GM18520 (cell line): ENCODE results near the gene UBE2M.
"Not testable (repeated sequence)": the region's sequence is repeated elsewhere in the genome, so short reads cannot be mapped to it uniquely, and the experiment has no call there.

Experiments
- ATAC-seq: cut with Tn5 transposase; IDR thresholded peaks from one replicate; pipeline ENCODE4 v1.9.1; 2021; ENCODE audit not compliant: unreplicated experiment

UBE2M gene

GRCh38 chr19:58558066-58558622 lies at the start of gene UBE2M:
UBE2M (minus strand) TSS chr19:58558611; CDS start chr19:58558381, 230 bp downstream.
- no peak for ATAC-seq

GRCh38 chr19:58607213-58607612 lies 48.8 kb upstream of the UBE2M start:
- ATAC-seq: not testable (repeated sequence)

DNA sequence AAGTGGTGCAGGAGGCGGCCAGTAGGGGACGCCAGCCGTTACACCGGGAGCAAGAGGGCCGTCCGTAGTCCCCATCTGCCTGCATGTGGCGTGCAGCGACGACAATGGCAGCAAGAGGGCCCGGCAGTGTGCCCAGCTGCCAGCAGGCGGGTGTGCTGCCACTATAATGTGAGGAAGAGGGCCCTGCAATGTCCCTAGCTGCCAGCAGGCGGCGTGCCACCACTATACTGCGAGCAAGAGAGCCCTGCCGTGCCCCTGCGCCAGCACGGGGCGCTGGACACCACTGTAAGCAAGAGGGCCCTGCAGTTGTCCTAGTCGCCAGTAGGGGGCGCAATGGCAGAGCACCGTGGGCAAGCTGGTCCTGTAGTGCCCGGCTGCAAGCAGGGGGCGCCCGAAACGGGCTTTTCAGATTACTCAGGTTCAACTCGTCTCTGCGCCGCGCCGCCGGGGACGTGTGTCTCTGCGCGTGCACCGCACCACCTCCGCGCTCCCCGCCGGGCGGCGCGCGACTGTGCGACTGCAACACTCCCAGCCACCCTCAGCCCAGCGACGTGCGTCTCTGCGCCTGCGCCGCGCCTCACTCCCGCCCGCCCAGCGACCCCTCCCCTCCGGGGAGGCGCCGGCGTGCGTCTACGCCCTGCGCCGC lies 48.0 kb upstream of the UBE2M start:
- not testable (repeated sequence) for ATAC-seq

GRCh38 chr19:58586133-58586765 lies 27.8 kb upstream of the UBE2M start:
- ATAC-seq: no peak

DNA sequence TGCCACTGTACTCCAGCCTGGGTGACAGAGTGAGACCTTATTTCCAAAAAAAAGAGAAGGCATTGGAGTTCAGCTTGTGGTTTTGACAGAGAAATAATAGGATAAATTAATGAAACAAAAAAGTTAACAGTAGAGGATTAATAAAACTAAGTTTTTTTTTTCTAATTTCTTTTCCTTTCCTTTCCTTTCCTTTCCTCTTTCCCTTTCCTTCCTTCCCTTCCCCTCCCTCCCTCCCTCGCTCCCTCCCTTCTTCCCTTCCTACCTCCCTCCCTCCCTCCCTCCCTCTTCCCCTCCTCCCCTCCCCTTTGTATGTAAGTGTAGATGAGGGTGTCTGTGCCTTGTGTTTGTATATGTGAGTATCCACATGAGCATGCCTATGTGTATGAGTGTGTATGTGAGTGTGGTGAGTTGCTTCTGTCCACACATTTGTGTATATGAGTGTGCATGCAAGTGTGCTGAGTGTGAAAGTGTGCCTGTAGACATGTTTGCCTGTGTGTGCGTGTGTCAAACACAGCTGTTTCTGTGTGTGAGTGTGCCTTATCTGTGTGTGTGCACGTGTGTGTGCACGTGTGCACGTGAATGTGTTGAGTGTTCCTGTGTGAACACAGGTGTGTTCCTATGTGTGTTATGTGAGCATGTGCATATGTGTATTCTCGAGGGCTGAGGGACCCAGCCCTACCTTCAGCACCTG lies 27.2 kb upstream of the UBE2M start:
- ATAC-seq: no peak

DNA sequence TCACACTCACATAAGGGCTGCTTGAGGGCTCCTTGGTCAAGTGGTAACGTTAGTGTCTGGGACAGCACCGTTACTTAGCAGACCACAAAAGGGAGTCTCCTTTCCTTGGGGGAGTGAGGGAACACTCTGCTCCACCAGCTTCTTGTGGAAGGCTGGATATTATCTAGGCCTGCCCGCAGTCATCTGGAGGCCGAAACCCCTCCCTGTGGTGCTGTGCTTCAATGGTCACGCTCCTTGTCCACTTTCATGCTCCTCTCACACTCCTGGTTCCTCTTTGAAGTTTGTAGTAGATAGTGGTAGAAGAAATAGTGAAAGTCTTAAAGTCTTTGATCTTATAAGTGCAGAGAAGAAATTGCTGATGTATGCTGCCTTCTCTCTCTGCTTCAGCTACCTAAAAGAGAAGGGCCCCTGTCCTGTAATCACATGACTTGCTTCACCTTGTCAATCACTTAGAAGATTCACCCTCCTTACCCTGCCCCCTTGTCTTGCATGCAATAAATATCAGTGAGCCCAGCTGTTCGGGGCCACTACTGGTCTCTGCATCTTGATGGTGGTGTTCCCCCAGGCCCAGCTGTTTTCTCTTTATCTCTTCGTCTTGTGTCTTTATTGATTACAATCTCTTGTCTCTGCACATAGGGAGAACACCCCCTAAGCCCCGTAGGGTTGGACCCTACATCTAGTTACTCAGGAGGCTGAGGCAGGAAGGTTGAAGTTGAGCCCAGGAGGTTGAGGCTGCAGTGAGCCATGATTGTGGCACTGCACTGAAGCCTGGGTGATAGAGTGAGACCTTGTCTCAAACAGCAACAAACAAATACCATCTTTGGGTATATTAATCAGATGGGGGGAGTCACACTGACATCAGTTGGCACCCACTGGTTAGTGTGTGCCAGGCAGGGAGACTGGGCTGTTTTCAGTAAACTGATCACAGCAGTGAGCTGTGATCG lies 26.4 kb upstream of the UBE2M start:
- no peak for ATAC-seq

- no peak for ATAC-seq
These were observed 24.6 kb upstream of the UBE2M start for GRCh38 chr19:58582985-58583384.

- ATAC-seq: no peak
These were observed 23.1 kb upstream of the UBE2M start for GRCh38 chr19:58581227-58582141.

DNA sequence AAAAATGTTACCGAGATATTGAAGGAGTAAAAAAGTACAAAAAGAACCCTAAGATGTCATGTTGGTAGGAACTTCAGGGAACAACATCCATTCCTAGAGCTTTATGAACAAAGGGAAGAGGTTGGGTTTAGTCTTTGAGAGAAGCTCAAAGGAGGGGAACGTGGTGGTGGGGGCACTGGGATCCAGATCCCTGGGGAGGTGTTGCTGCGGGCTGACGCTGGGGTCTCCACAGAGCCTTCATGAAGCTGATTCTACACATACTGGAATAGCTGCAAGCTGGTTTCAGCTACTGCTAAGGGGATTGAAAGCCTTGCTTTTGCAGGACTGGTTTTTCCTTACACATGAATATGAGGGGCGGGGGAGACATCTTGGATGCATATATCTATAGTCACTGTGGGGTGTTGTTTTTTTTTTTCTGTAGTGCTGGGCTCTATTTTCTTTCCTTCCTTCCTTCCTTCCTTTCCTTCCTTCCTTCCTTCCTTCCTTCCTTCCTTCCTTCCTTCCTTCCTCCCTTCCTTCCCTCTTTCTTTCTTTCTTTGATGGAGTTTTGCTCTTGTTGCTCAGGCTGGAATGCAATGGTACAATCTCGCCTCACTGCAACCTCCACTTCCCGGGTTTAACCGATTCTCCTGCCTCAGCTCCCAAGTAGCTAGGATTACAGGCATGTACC lies 21.2 kb upstream of the UBE2M start:
- ATAC-seq: no peak

GRCh38 chr19:58578012-58578925 lies 19.9 kb upstream of the UBE2M start:
- ATAC-seq: no peak

- not testable (repeated sequence) for ATAC-seq
These were observed 19.2 kb upstream of the UBE2M start for GRCh38 chr19:58577581-58577980.

DNA sequence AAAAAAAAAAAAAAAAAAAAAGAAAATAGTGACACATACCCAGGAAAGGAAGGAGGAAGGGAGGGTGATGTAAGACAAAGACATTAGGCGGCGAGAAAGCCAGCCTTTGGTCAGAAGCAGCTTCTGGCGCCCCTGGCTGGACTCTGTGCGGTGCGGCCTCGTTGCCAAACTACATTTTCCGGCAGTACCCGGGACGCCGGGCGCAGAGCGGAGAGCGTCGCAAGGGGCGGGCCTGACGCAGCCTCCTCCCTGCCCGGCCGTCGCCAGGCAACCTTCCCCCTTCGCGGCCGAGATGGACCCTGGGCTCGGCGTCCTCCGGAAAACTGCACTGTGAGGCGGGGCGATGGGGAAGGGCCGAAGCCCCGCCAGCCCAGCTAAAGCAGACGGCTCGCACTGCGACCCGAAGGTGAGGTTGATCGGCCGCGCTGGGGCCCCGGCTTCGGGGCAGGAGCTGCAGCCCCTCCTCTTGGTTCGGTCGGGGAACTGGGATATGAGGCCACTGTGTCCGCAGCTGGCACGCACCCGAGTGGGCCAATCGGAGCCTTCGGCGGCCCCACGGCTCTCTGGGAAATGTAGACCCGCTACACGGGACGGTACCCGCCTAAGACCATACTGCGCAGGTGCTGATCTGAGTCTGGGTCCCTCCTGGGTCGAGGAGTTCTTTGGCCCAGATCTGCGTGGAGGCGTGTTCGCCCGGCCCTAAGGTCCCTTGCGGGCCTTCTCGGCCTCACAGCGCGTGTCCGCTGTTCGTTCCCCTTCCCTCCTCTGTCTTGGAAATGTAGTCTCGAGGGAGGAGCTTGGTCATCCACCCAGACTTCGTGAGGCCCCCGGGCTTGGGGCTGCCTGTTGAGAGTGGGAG lies 17.0 kb upstream of the UBE2M start:
- ATAC-seq: peak; percentile 34

- no peak for ATAC-seq
These were observed 15.3 kb upstream of the UBE2M start for GRCh38 chr19:58573658-58574164.

DNA sequence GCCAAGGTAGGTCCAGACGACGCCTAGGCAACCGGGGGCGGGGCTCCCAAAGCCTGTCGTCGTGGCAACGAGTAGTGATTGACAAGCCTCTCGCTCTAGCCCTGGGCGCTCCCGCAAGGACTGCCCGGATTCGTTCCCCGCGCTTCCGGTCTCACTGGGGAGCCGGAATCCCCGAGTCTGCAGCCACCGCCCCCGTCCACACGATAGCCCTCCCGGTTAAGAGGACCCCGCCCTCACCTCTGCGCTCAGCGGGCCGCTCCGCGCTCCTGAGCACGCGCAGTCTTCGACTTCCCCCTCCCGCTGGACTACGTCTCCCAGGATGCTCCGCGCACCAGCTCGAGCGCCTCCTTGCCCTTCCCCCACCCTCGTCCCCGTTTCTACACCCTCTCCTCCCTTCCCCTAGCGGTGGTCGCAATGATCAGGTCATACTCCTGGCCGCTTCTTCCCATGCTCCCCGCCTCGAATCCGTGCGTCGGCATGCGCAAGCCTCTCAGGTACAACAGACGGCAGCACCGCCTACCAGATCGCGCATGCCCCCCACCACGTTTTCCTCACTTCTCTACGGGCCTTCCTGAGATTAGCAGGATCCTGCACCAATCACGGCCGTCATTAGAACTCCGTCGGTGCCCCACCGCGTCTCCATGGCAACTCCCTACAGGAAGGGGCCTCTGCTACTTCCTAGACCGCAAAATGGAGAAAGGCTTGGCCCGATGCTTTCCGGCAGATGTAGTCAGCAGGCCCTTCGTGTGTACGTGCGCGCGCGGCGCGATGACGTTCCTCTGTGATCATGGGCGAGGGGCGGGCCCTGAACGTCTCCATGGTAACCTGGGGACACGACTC lies 14.6 kb upstream of the UBE2M start, which contains the start of gene MZF1:
Gene MZF1, minus strand, starts transcription at position 518 of the 840 bp plus-strand sequence. CDS start 1,946 bp downstream, outside the sequence.
- ATAC-seq: peak; percentile 40

DNA sequence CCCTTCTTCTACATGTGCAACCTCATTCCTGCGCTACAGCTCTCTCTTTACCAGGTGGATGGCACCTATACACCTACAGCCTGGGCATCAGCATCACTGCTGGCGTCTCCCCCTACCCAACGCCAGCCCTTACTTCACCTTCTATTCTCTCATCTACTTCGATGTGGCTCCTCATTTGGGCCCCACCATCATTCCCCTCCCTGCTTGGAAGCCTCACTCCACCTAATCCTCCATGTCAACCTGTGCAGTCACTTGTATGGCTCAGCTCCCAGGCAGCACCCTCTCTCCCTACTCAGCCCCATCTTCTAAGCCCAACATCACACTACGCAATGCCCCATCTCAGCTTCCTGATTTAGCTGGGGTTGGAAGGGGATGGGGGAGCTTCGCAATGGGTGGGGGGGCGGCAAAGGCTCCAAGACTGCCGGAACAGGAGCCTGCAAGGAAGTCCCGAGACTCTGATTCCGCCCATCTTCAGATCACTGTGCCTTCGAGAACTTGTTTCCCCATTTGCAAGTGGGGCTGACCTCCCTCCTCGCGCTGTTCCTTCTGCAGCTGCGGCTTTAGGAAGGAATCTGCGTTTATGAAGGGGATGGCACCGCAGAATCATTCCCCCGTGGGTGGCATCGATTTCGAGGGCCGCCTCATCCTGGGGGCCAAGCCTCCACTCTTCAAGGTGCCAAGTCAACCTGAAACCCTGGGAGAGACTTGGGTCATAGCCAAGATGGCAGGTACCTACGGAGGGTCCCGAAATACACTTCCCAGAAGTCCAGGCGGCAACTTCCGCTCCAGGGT lies 13.8 kb upstream of the UBE2M start:
- ATAC-seq: no peak
